HepG2 (cell line): ENCODE measurements around the gene CASTOR1. TPM values are rescaled to one million over a fixed set of nuclear protein-coding genes. Genes with fewer than 3 reads are reported as not detected.

Source experiments
- ATAC-seq: fragments of 200-7000 bp; cut with Tn5 transposase; 3 replicates; pipeline ENCODE4 v1.9.1; 2020; ENCODE audit warnings: mild to moderate bottlenecking, moderate library complexity
- BruUV-seq: library from RNA; stranded (reverse); fragments of 400-500 nt; replicated peaks from 2 replicates; lab custom pipeline; 2021; lab: Mats Ljungman, UMichigan
- CTCF ChIA-PET: fragments of 300-600 bp; formaldehyde crosslinking; extraction: SDS; loops from one replicate; lab custom pipeline; 2021; ENCODE audit warnings: low total read pairs, inconsistent platforms, low intra/inter-chr PET ratio; lab: Yijun Ruan, JAX
- POLR2A ChIA-PET: fragments of 350-600 bp; sonication (Branson Sonifier 250); formaldehyde crosslinking; loops from one replicate; lab custom pipeline; 2020; ENCODE audit warnings: antibody characterized with exemption, inconsistent platforms; lab: Yijun Ruan, JAX
- DNase-seq: peaks from one replicate; pipeline ENCODE4 v3.0.0-alpha.2; 2015; ENCODE audit warnings: low spot score
- FAIRE-seq: peaks from 3 replicates; lab custom pipeline; 2011; peaks lifted over from hg19 to GRCh38; lab: Jason Lieb, UNC
- H2AFZ ChIP-seq: one replicate; pipeline ENCODE4 v1.6.1; 2011; ENCODE audit warnings: low read length, inconsistent platforms
- H3K27ac ChIP-seq: fragments of 300-600 bp; 3 replicates; pipeline ENCODE4 v1.8.0; 2011; ENCODE audit warnings: mixed run types, mild to moderate bottlenecking, mixed read lengths, low read length, inconsistent platforms; ENCODE audit not compliant: insufficient read depth; ENCODE audit errors: extremely low read length
- H3K27me3 ChIP-seq, 2 experiments: fragments of 200-600 bp in 1 of 2; 2 replicates in 1 of 2; 3 replicates in 1 of 2; pipeline versions ENCODE4 v1.6.0 to v1.8.0; 2011; ENCODE audit warnings: low read length in 2 of 2, mild to moderate bottlenecking in 2 of 2, moderate library complexity in 2 of 2, inconsistent platforms in 1 of 2; ENCODE audit not compliant: insufficient read depth in 2 of 2, control insufficient read depth in 1 of 2
- H3K36me3 ChIP-seq, 2 experiments: fragments of 200-600 bp in 1 of 2; replicated peaks in 1 of 2; 2 replicates in 1 of 2; 3 replicates in 1 of 2; pipeline versions ENCODE4 v1.5.1 to v1.8.0; 2011; ENCODE audit warnings: low read length in 2 of 2, inconsistent platforms in 1 of 2; ENCODE audit not compliant: insufficient read depth in 2 of 2, control insufficient read depth in 1 of 2
- H3K4me1 ChIP-seq: 2 replicates; pipeline ENCODE4 v1.5.1; 2012; ENCODE audit warnings: low read length, inconsistent platforms; ENCODE audit not compliant: insufficient read depth
- H3K4me2 ChIP-seq: 2 replicates; pipeline ENCODE4 v1.6.0; 2011; ENCODE audit warnings: low read depth, low read length, inconsistent platforms
- H3K4me3 ChIP-seq, 3 experiments: fragments of 200-600 bp in 1 of 3; sonication (generic), shearing (Covaris generic) in 1 of 3; replicated peaks in 1 of 3; 2 replicates each; pipeline ENCODE4 v1.5.1; 2011 to 2016; ENCODE audit warnings: low read length in 3 of 3, inconsistent platforms in 2 of 3, low read depth in 2 of 3, mild to moderate bottlenecking in 2 of 3, control low read depth in 1 of 3, mixed read lengths in 1 of 3; ENCODE audit not compliant: insufficient read depth in 1 of 3
- H3K79me2 ChIP-seq: one replicate; pipeline ENCODE4 v1.6.1; 2011; ENCODE audit warnings: low read length, inconsistent platforms; ENCODE audit not compliant: insufficient read depth
- H3K9ac ChIP-seq: 2 replicates; pipeline ENCODE4 v1.6.0; 2011; ENCODE audit warnings: mild to moderate bottlenecking, low read depth, low read length, inconsistent platforms; ENCODE audit not compliant: insufficient read depth
- H3K9me3 ChIP-seq: 2 replicates; pipeline ENCODE4 v1.5.1; 2012; ENCODE audit warnings: mild to moderate bottlenecking, low read length
- H4K20me1 ChIP-seq: 2 replicates; pipeline ENCODE4 v1.6.0; 2011; ENCODE audit warnings: inconsistent platforms, mild to moderate bottlenecking, low read length, moderate library complexity; ENCODE audit not compliant: insufficient read depth
- DPF2 ChIP-seq: sonication (generic); formaldehyde crosslinking; IDR thresholded peaks from 2 replicates; pipeline ENCODE4 v1.4.0; 2020; ENCODE audit warnings: mild to moderate bottlenecking, low read depth, missing genetic modification reagents, borderline replicate concordance
- FOSL1 ChIP-seq: sonication (generic); formaldehyde crosslinking; IDR thresholded peaks from 2 replicates; pipeline ENCODE4 v1.9.0; 2021; ENCODE audit warnings: missing genetic modification reagents, borderline replicate concordance
- HCFC1 ChIP-seq: fragments of 150-350 bp; IDR thresholded peaks from 2 replicates; pipeline ENCODE4 v1.6.1; 2014; ENCODE audit warnings: low read depth, low read length
- HDAC2 ChIP-seq: sonication (generic); formaldehyde crosslinking; IDR thresholded peaks from 2 replicates; pipeline ENCODE4 v1.4.0; 2020; ENCODE audit warnings: missing genetic modification reagents
- HOXA5 ChIP-seq: sonication (generic); formaldehyde crosslinking; IDR thresholded peaks from 2 replicates; pipeline ENCODE4 v1.4.0; 2020; ENCODE audit warnings: missing genetic modification reagents
- NFKB2 ChIP-seq: sonication (generic); formaldehyde crosslinking; IDR thresholded peaks from 2 replicates; pipeline ENCODE4 v1.4.0; 2020; ENCODE audit warnings: missing genetic modification reagents, borderline replicate concordance
- RNF219 ChIP-seq: sonication (generic); formaldehyde crosslinking; IDR thresholded peaks from 2 replicates; pipeline ENCODE4 v1.5.0; 2020; ENCODE audit warnings: mild to moderate bottlenecking, missing genetic modification reagents
- RXRB ChIP-seq: IDR thresholded peaks from 2 replicates; pipeline ENCODE4 v1.6.1; 2016; ENCODE audit warnings: borderline replicate concordance, missing genetic modification reagents, missing compliant biosample characterization
- SOX6 ChIP-seq, 2 experiments: fragments of 450-650 bp in 1 of 2; sonication (generic) in 1 of 2; formaldehyde crosslinking in 1 of 2; IDR thresholded peaks; 2 replicates each; pipeline versions ENCODE4 v1.4.0 to v1.6.1; 2017 to 2020; ENCODE audit warnings: antibody characterized with exemption in 1 of 2, mild to moderate bottlenecking in 1 of 2, missing genetic modification reagents in 1 of 2
- ZBTB25 ChIP-seq: IDR thresholded peaks from 2 replicates; pipeline ENCODE4 v1.6.1; 2018; ENCODE audit warnings: missing genetic modification reagents
- ZBTB38 ChIP-seq: sonication (generic); formaldehyde crosslinking; IDR thresholded peaks from 2 replicates; pipeline ENCODE4 v1.5.1; 2020; ENCODE audit warnings: mild to moderate bottlenecking, missing genetic modification reagents
- ZNF564 ChIP-seq: sonication (generic); formaldehyde crosslinking; IDR thresholded peaks from 2 replicates; pipeline ENCODE4 v1.8.1; 2023; ENCODE audit warnings: mild to moderate bottlenecking, missing genetic modification reagents
- ZNF749 ChIP-seq: sonication (generic); formaldehyde crosslinking; IDR thresholded peaks from 2 replicates; pipeline ENCODE4 v1.8.0; 2022; ENCODE audit warnings: mild to moderate bottlenecking, missing genetic modification reagents, moderate library complexity, borderline replicate concordance
- WGBS: methylation state at CpG from one replicate; pipeline ENCODE4 v1.1.6; 2017; ENCODE audit warnings: low lambda C conversion rate; 5-methylcytosine and 5-hydroxymethylcytosine counted together
- in situ Hi-C: cut with HindIII; loops from 2 replicates; pipeline ENCODE4 v1.10.0; 2017; ENCODE audit warnings: low pct_unique_long_range_greater_than_20kb; ENCODE audit not compliant: extremely low pct_ligation_motif_present
- intact Hi-C: fragments of 100-400 bp; cut with micrococcal nuclease; formaldehyde crosslinking; loops from one replicate; pipeline ENCODE4 v1.10.0; 2022; ENCODE audit not compliant: unreplicated experiment
- polyA plus RNA-seq, 8 experiments: library from polyadenylated mRNA; depleted of rRNA in 3 of 8; stranded (reverse) in 7 of 8; unstranded in 1 of 8; fragments of >200 nt; fragmentation: Illumina TruSeq in 4 of 8; extraction: Trizol in 4 of 8; gene quantifications; 2 replicates each; pipeline versions ENCODE4 v1.2.1 to v1.2.3, GENCODE V29; 2011 to 2016; ENCODE audit warnings: low read depth in 4 of 8, missing spikeins in 1 of 8, mixed read lengths in 1 of 8; ENCODE audit not compliant: insufficient read depth in 1 of 8
- total RNA-seq, 5 experiments: library from RNA; depleted of rRNA; stranded (reverse); fragments of >200 nt; fragmentation: Illumina TruSeq; extraction: Trizol; gene quantifications; 2 replicates each; pipeline ENCODE4 v1.2.3, GENCODE V29; 2016; ENCODE audit warnings: low read depth in 1 of 5
- TF ChIP-seq, protein P1 (sequence below): sonication (generic); formaldehyde crosslinking; IDR thresholded peaks from 2 replicates; pipeline ENCODE4 v1.4.0; 2020; ENCODE audit warnings: missing genetic modification reagents

The CASTOR1 gene
- total and polyA plus RNA-seq, 2 of the 13 experiments (the other 11 are each of a cell fraction or from before 2014, with no cell fraction given), result 2.6 to 4.4 TPM

DNA sequence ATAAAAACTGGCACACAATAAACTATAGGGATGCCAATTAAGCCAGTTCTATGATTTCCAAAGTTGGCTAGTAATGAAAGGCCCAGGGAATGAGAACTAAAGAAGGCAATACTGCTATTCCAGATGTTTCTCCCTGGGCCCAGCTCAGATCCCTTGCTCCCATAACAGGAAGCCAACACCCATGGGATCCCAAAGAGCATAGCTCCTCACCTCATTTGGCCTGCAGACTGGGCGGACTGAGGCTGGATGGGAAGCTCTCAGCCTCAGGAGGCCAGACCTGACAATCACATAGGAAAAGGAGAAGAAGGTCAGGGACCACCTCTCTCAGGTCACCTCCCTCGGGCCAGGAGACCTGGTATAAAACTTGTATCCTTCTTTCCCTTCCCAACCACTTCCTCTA lies 32.2 kb upstream of the CASTOR1 start (continued):
- TF ChIP-seq, protein P1, sequence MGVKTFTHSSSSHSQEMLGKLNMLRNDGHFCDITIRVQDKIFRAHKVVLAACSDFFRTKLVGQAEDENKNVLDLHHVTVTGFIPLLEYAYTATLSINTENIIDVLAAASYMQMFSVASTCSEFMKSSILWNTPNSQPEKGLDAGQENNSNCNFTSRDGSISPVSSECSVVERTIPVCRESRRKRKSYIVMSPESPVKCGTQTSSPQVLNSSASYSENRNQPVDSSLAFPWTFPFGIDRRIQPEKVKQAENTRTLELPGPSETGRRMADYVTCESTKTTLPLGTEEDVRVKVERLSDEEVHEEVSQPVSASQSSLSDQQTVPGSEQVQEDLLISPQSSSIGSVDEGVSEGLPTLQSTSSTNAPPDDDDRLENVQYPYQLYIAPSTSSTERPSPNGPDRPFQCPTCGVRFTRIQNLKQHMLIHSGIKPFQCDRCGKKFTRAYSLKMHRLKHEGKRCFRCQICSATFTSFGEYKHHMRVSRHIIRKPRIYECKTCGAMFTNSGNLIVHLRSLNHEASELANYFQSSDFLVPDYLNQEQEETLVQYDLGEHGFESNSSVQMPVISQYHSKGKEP (CRISPR knock-in tag), result no peak
- TF ChIP-seq ZNF564 (no peak), NFKB2 (CRISPR knock-in tag) (no peak), FOSL1 (CRISPR knock-in tag) (no peak)

GRCh38 chr22:30320021-30320556 lies 30.8 kb upstream of the CASTOR1 start:
- H3K4me1 ChIP-seq, result peaks cover 54% of the 10 kb centered on the region
- no peaks in the 10 kb centered on the region for H3K79me2 ChIP-seq
- no peaks in the 10 kb centered on the region for H3K9me3 ChIP-seq
- no peak overlapping the region for H2AFZ ChIP-seq
- intact Hi-C loops (no loop called here), in situ Hi-C loops (no loop called here)
- H3K27ac ChIP-seq, result no peak overlapping the region
- BruUV-seq, result no TSS peak
- 91% methylated on average over 3 of the region's 3 CpGs for WGBS
- H4K20me1 ChIP-seq, result no peaks in the 10 kb centered on the region
- POLR2A ChIA-PET, result no interaction called here
- ATAC-seq, result no peak
- no peak for FAIRE-seq
- H3K27me3 ChIP-seq, result no peaks in the 10 kb centered on the region
- CTCF ChIA-PET, result no interaction called here
- H3K4me2 ChIP-seq, result no peak overlapping the region
- H3K4me3 ChIP-seq, result no peak overlapping the region
- no peak for DNase-seq
- no peaks in the 10 kb centered on the region for H3K36me3 ChIP-seq
- no peak overlapping the region for H3K9ac ChIP-seq
- TF ChIP-seq ZBTB38 (no peak), ZNF749 (no peak), HCFC1 (no peak), ZBTB25 (no peak), DPF2 (CRISPR knock-in tag) (no peak), HDAC2 (no peak), HOXA5 (CRISPR knock-in tag) (no peak), SOX6 (IDR thresholded peaks at IDR 0.05) (no peak), SOX6 (CRISPR knock-in tag; IDR thresholded peaks at IDR 0.05) (no peak), RNF219 (CRISPR knock-in tag) (no peak), RXRB (CRISPR knock-in tag) (no peak)
